ENCODE data around the gene GNAI3.

GNAI3 gene

DNA sequence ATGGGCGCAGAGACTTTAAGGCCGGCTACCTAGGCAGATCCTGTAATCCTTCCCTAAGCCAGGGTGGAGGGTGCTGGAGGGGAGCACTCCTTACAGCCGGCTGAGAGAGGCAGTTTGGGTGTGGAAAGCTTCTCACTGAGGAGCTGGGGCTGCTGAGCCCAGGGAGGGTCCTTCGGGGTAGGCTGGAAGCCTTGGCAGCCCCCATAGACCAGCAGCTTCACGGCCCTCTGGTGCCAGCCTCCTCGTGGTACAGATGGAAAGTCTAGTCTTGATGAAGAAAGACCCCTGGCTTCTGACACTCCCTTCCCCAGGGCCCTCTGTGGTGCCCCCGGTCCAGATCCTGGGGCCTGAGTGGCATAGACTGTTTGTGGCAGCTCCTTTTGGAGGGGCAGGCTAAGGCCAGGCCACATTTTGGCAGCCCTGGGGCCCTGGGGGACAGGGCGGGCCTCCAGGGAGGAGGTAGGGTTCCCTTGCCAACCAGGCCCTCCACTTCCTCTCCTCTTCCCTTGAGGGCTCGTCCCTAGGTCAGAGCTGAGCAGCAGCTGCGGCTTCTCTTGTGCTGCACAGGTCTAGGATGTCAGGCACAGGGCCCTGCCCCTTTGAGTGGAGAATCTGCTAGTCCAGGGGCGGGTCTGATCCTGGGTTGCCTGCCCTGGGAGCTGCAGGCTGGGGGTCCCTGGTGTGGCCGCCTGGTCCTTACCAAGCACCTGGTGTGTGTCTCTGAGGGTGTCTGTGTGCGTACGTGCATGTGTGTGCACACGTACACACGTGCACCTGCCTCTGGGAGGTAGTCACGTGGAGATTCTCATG, 76.0 kb downstream of the GNAI3 start:
- DNase-seq (ENCODE audit: low spot score) = no peak

DNA sequence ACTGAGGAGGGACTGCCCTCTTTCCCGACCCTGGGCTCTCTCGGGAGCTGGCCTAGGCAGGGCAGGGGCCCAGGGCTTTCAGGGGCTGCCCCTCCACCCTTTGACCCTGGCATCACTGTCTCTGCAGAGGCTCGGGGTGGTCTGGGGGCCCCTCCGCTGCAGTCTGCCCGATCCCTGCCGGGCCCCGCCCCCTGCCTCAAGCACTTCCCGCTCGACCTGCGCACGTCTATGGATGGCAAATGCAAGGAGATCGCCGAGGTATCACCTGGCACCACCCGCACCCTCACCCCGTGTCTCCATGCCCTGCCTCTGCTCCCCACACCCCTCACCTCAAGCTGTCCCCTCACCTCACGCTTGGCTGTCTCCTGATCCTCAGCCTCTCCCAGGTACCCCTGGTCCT, 76.8 kb downstream of the GNAI3 start:
- DNase-seq (ENCODE audit: low spot score) = no peak

- DNase-seq (ENCODE audit: low spot score) = no peak
Measured at GRCh38 chr1:109625601-109626560, 77.5 kb downstream of the GNAI3 start.

DNA sequence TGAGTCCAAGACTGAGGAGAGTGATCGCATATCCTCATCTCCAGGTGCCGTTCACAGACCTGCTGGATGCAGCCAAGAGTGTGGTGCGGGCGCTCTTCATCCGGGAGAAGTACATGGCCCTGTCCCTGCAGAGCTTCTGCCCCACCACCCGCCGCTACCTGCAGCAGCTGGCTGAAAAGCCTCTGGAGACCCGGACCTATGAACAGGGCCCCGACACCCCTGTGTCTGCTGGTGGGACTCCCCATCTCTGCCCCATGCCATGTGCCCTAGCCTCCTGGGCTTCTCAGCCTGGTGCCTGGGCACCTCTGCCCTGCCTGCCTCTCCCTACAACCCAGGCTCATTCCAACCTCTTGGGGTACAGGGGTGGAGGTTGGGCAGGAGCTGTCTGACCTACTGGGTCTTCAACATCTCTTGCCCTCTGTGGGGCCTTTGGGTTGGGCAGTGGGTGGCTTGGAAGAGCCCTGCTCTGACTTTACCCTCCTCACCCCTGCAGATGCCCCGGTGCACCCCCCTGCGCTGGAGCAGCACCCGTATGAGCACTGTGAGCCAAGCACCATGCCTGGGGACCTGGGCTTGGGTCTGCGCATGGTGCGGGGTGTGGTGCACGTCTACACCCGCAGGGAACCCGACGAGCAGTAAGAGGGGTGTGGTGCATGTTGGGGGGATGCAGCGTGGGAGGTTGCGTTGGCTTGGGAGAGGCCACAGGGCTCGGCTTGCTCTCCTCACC, 78.4 kb downstream of the GNAI3 start:
- DNase-seq (ENCODE audit: low spot score) = no peak

DNA sequence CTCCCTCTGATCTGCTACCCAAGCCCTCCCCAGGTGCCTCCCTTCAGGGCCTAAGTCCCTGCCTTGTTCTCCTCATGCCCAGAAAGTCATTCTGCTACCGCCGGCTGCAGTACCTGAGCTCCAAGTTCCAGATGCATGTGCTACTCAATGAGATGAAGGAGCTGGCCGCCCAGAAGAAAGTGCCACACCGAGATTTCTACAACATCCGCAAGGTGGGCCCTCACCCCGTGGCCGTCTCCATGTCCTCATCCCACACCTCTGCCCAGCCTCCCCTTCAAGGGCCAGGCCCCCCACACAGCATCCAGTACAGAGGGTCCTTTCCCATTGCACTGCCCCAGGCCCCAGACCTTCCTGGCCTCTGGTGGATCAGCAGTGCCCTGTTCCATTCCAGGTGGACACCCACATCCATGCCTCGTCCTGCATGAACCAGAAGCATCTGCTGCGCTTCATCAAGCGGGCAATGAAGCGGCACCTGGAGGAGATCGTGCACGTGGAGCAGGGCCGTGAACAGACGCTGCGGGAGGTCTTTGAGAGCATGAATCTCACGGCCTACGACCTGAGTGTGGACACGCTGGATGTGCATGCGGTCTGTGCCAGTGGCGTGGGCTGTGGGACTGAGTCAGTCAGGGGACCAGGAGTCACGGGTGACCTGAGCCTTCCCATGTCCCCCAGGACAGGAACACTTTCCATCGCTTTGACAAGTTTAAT, 79.4 kb downstream of the GNAI3 start:
- no peak for DNase-seq (ENCODE audit: low spot score)

DNA sequence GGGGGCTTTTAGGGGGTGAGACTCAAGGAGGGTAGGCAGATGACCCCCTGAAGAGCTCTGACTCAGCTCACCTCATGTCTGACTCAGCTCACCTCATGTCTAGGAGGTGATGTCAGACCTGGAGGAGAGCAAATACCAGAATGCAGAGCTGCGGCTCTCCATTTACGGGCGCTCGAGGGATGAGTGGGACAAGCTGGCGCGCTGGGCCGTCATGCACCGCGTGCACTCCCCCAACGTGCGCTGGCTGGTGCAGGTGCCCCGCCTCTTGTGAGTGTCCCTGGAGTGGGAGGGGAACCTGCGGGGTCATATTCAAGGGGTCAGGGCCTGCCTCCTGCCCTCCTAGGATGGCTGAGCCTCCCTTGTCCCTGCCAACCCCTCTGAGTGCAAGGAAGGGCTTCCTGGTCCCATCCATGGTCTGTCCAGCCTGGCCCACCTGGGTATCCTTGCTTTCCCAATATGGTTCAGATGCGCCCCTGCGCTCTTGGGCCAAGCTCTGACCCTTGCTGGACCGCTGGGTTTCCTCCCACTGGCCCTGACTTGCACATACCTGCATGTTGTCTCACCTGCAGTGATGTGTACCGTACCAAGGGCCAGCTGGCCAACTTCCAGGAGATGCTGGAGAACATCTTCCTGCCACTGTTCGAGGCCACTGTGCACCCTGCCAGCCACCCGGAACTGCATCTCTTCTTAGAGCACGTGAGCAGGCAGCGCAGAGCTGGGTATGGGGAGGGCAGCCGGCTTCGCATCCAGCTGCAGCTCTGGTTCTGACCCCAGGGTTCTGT, 80.3 kb downstream of the GNAI3 start:
- DNase-seq (ENCODE audit: low spot score) = no peak

GRCh38 chr1:109629372-109630030, 81.1 kb downstream of the GNAI3 start:
- DNase-seq (ENCODE audit: low spot score) = no peak

- DNase-seq (ENCODE audit: low spot score) = peak; percentile 27
Measured at GRCh38 chr1:109630081-109630897, 81.9 kb downstream of the GNAI3 start.

GRCh38 chr1:109630898-109631512, 82.6 kb downstream of the GNAI3 start:
- DNase-seq (ENCODE audit: low spot score) = no peak

- no peak for DNase-seq (ENCODE audit: low spot score)
Measured at GRCh38 chr1:109631513-109632505, 83.4 kb downstream of the GNAI3 start.

GRCh38 chr1:109632671-109633346, 84.4 kb downstream of the GNAI3 start:
- no peak for DNase-seq (ENCODE audit: low spot score)

DNA sequence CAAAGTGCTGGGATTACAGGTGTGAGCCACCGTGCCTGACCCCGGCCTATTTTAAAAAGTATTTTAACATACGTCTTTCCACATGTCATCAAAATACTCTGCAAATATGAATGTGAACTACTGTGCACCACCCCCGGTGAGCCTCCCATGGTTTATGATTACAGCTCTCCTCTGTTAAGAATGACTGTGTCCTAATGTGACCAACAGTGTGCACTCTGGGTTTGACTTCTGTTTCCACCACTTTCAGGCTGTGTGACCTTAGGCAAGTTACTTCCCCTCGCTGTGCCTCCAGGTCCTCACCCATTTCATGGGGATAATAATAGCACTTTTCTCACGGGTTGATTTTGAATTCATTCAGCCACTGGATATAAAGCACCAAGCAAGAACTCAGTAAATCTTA, 85.9 kb downstream of the GNAI3 start:
- DNase-seq (ENCODE audit: low spot score) = no peak

DNA sequence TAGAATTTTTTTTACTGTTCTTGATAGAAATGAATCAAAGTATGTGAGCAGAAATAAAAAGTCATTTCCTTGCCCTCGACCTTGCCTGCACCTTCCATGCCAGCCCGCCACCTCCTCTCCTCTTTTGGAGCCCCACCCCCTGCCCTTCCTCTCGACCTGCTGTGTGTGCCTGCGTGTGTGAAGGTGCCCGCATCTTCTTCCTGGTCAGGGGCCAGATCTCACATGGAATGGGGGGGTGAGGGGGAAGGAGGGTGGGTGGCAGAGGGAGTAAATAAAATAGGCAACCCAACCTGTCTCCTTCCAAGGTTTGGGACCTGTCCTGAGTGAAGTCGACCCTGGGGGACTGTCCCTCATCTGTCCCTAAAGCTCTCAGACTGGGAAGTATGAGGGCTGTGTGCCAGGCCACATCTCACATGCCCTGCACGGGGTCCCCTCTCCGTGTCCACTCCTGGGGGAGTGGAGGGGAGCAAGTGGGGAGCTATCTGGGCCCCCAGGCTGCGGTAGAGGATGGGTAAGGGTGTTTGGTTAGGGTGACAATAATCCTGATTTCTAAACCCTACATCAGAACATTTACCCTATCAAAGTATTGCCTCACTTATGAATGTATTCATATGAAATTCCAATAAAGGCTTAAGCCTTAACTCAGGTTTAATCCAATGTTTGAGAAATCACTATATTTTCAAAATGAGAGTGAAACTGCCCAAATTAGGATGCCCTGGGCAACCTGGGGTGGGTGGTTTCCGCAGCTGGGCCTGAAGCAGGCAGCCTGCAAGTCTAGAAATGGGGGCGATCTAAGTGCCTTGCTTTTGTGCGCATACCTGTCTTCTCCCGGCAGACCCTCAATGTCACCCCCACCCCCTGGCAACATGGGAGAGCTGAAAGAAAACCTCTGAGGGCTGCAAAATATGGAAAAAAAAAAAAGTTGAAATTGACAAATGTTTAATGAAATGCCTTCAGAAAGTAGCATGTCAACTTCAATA, 86.6 kb downstream of the GNAI3 start:
- no peak for DNase-seq (ENCODE audit: low spot score)

DNA sequence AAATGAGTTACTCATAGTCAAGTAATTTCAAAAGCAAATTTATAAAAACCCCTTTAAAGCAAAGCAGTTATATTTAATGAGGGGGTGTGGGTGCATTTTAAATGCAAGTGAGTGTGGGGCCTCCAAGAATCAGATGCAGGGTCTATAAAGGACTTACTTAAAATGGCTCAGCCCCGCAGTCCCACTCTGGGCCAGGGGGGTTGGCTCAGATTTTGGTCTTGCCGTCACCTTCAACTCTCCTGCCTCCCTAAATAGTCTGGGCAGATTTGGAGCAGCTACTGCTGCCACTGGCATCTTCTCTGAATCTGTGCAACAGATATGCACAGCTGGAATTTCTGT, 87.4 kb downstream of the GNAI3 start:
- no peak for DNase-seq (ENCODE audit: low spot score)

GRCh38 chr1:109636201-109636952, 88.0 kb downstream of the GNAI3 start:
- no peak for DNase-seq (ENCODE audit: low spot score)
